Astrocyte (in vitro differentiated cells and primary cell): ENCODE data around the gene INPP4B. TPM values are rescaled to one million over a fixed set of nuclear protein-coding genes. Genes with fewer than 3 reads are reported as not detected.

Experiments
- DNase-seq: peaks from one replicate; pipeline ENCODE4 v3.0.0-alpha.2; 2010; ENCODE audit warnings: low read depth
- FAIRE-seq: peaks from 2 replicates; lab custom pipeline; 2011; peaks lifted over from hg19 to GRCh38; lab: Jason Lieb, UNC
- H2AFZ ChIP-seq: 2 replicates; pipeline ENCODE4 v1.6.0; 2012; ENCODE audit warnings: low read depth, low read length, inconsistent platforms
- H3K27ac ChIP-seq: 2 replicates; pipeline ENCODE4 v1.5.1; 2011; ENCODE audit warnings: low read depth, low read length, inconsistent platforms
- H3K27me3 ChIP-seq: 2 replicates; pipeline ENCODE4 v1.6.0; 2011; ENCODE audit warnings: low read length, inconsistent platforms; ENCODE audit not compliant: insufficient read depth
- H3K36me3 ChIP-seq: 2 replicates; pipeline ENCODE4 v1.5.1; 2011; ENCODE audit warnings: low read length, inconsistent platforms; ENCODE audit not compliant: insufficient read depth
- H3K4me1 ChIP-seq: 2 replicates; pipeline ENCODE4 v1.5.1; 2011; ENCODE audit warnings: low read length, inconsistent platforms; ENCODE audit not compliant: insufficient read depth
- H3K4me2 ChIP-seq: 2 replicates; pipeline ENCODE4 v1.6.0; 2012; ENCODE audit warnings: low read length, inconsistent platforms
- H3K4me3 ChIP-seq: 2 replicates; pipeline ENCODE4 v1.5.1; 2011; ENCODE audit warnings: low read depth, mild to moderate bottlenecking, low read length, inconsistent platforms; ENCODE audit not compliant: insufficient read depth
- H3K79me2 ChIP-seq: 2 replicates; pipeline ENCODE4 v1.6.0; 2012; ENCODE audit warnings: mild to moderate bottlenecking, low read length, inconsistent platforms; ENCODE audit not compliant: insufficient read depth
- H3K9ac ChIP-seq: 2 replicates; pipeline ENCODE4 v1.6.0; 2012; ENCODE audit warnings: mild to moderate bottlenecking, low read length, inconsistent platforms
- H3K9me3 ChIP-seq: 2 replicates; pipeline ENCODE4 v1.5.1; 2012; ENCODE audit warnings: low read depth, mild to moderate bottlenecking, low read length, inconsistent platforms; ENCODE audit not compliant: insufficient read depth
- H4K20me1 ChIP-seq: 2 replicates; pipeline ENCODE4 v1.6.0; 2012; ENCODE audit warnings: low read length, inconsistent platforms; ENCODE audit not compliant: insufficient read depth
- H3K27ac Mint-ChIP-seq: one replicate; pipeline ENCODE4 v1.8.0; 2021; ENCODE audit warnings: mild to moderate bottlenecking, mixed read lengths; ENCODE audit not compliant: unreplicated experiment
- H3K27me3 Mint-ChIP-seq: one replicate; pipeline ENCODE4 v1.8.0; 2021; ENCODE audit warnings: low read depth, mixed read lengths; ENCODE audit not compliant: unreplicated experiment
- H3K36me3 Mint-ChIP-seq: one replicate; pipeline ENCODE4 v1.8.0; 2021; ENCODE audit warnings: low read depth, mixed read lengths; ENCODE audit not compliant: unreplicated experiment
- H3K4me1 Mint-ChIP-seq: one replicate; pipeline ENCODE4 v1.8.0; 2021; ENCODE audit warnings: low read depth, mixed read lengths; ENCODE audit not compliant: unreplicated experiment
- H3K4me3 Mint-ChIP-seq: one replicate; pipeline ENCODE4 v1.8.0; 2021; ENCODE audit warnings: mild to moderate bottlenecking, moderate library complexity, mixed read lengths; ENCODE audit not compliant: unreplicated experiment
- H3K9me3 Mint-ChIP-seq: one replicate; pipeline ENCODE4 v1.8.0; 2021; ENCODE audit warnings: mild to moderate bottlenecking, mixed read lengths; ENCODE audit not compliant: unreplicated experiment
- EZH2 ChIP-seq: IDR thresholded peaks from 2 replicates; pipeline ENCODE4 v1.6.1; 2012; ENCODE audit warnings: mild to moderate bottlenecking, low read length, inconsistent platforms; ENCODE audit not compliant: insufficient read depth
- total RNA-seq: library from RNA; stranded (reverse); gene quantifications from 2 replicates; pipeline ENCODE4 v1.2.1, GENCODE V29; 2021
- TF ChIP-seq, protein P1 (sequence below): IDR thresholded peaks from 2 replicates; pipeline ENCODE4 v1.5.1; 2011; ENCODE audit warnings: low read depth, mild to moderate bottlenecking, inconsistent platforms, low read length, moderate library complexity; ENCODE audit not compliant: insufficient read depth

Gene INPP4B
- total RNA-seq, 1 donor from 2014 or later, result 2.8 TPM

DNA sequence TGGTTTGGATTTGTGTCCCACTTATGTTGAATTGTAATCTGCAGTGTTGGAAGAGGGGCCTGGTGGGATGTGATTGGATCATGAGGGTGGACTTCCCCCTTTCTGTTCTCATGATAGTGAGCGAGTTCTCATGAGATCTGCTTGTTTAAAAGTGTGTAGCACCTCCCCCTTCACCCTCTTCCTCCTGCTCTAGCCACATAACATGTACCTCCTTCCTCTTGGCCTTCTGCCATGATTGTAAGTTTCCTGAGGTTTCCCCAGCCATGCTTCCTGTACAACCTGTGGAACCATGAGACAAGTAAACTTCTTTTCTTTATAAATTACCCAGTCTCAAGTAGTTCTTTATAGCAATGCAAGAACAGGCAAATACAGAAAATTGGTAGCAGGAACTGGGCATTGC lies 138.7 kb downstream of the INPP4B start:
- no peaks in the 10 kb centered on the region for H3K79me2 ChIP-seq
- Mint-ChIP-seq H3K4me1 (no peaks in the 10 kb centered on the region), H3K4me3 (no peak overlapping the region), H3K27me3 (peaks cover 5% of the 10 kb centered on the region), H3K27ac (no peak overlapping the region), H3K9me3 (no peaks in the 10 kb centered on the region), H3K36me3 (no peaks in the 10 kb centered on the region)
- H4K20me1 ChIP-seq, result no peaks in the 10 kb centered on the region
- TF ChIP-seq, protein P1, sequence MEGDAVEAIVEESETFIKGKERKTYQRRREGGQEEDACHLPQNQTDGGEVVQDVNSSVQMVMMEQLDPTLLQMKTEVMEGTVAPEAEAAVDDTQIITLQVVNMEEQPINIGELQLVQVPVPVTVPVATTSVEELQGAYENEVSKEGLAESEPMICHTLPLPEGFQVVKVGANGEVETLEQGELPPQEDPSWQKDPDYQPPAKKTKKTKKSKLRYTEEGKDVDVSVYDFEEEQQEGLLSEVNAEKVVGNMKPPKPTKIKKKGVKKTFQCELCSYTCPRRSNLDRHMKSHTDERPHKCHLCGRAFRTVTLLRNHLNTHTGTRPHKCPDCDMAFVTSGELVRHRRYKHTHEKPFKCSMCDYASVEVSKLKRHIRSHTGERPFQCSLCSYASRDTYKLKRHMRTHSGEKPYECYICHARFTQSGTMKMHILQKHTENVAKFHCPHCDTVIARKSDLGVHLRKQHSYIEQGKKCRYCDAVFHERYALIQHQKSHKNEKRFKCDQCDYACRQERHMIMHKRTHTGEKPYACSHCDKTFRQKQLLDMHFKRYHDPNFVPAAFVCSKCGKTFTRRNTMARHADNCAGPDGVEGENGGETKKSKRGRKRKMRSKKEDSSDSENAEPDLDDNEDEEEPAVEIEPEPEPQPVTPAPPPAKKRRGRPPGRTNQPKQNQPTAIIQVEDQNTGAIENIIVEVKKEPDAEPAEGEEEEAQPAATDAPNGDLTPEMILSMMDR, result no peak
- no peak for TF ChIP-seq EZH2
- DNase-seq (no peak), FAIRE-seq (no peak)
- H3K4me2 ChIP-seq, result no peak overlapping the region
- no peaks in the 10 kb centered on the region for H3K4me1 ChIP-seq
- no peak overlapping the region for H3K9ac ChIP-seq
- no peaks in the 10 kb centered on the region for H3K27me3 ChIP-seq
- H3K36me3 ChIP-seq, result no peaks in the 10 kb centered on the region
- no peaks in the 10 kb centered on the region for H3K9me3 ChIP-seq
- H3K4me3 ChIP-seq, result no peak overlapping the region
- no peak overlapping the region for H2AFZ ChIP-seq
- H3K27ac ChIP-seq, result no peak overlapping the region

DNA sequence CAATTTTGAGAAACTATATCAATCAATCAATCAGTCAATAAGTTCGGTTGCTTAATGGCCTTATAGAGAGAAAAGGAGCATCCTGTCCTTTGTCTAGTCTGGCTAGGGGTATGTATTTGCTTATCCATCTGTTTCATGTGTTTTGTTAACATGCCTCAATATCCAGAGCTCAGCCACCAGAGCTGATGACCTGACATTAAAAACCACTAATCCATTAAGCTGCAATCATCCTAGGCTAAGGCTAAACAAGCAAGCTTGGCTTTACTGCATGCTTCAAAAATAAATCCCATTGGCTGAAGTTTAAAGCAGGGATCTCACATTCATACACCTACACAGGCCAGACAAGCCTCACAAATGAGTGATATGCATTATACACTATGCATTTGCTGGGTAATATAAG lies 139.7 kb downstream of the INPP4B start:
- Histone ChIP-seq H2AFZ (no peak overlapping the region), H3K9me3 (no peaks in the 10 kb centered on the region), H3K27me3 (no peaks in the 10 kb centered on the region), H3K27ac (no peak overlapping the region), H4K20me1 (no peaks in the 10 kb centered on the region), H3K4me2 (no peak overlapping the region), H3K4me3 (no peak overlapping the region), H3K36me3 (no peaks in the 10 kb centered on the region), H3K79me2 (no peaks in the 10 kb centered on the region), H3K9ac (no peak overlapping the region), H3K4me1 (no peaks in the 10 kb centered on the region)
- H3K4me1 Mint-ChIP-seq, result no peaks in the 10 kb centered on the region
- no peaks in the 10 kb centered on the region for H3K9me3 Mint-ChIP-seq
- peaks cover 5% of the 10 kb centered on the region for H3K27me3 Mint-ChIP-seq
- no peaks in the 10 kb centered on the region for H3K36me3 Mint-ChIP-seq
- TF ChIP-seq, protein P1, result no peak
- no peak for TF ChIP-seq EZH2
- no peak overlapping the region for H3K4me3 Mint-ChIP-seq
- H3K27ac Mint-ChIP-seq, result no peak overlapping the region
- DNase-seq, result no peak
- FAIRE-seq, result no peak

DNA sequence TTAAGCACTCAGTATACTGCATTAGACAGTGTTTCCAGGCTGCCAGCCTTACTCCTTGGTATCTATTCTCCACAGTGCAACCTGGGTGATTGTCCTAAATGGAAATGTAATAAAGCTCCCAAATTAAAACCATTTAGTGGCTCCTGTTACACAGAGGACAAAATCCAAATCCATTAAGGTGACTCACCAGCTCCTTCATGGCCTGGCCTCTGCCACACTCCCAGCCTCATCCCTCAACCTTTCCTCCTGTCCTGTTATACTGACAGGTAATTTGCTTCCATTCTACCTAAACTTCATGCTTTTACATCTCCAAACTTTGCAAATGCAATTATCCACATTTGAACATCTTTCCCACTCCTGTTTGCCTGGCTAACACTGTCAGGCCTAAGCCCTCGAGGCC lies 140.3 kb downstream of the INPP4B start:
- Mint-ChIP-seq H3K9me3 (no peaks in the 10 kb centered on the region), H3K36me3 (no peaks in the 10 kb centered on the region), H3K27ac (no peak overlapping the region), H3K4me1 (no peaks in the 10 kb centered on the region), H3K27me3 (peaks cover 5% of the 10 kb centered on the region), H3K4me3 (no peak overlapping the region)
- DNase-seq (no peak), FAIRE-seq (no peak)
- Histone ChIP-seq H3K36me3 (no peaks in the 10 kb centered on the region), H3K9me3 (no peaks in the 10 kb centered on the region), H3K4me1 (no peaks in the 10 kb centered on the region), H3K27ac (no peak overlapping the region), H3K27me3 (no peaks in the 10 kb centered on the region), H3K9ac (no peak overlapping the region), H3K79me2 (no peaks in the 10 kb centered on the region), H3K4me2 (no peak overlapping the region), H4K20me1 (no peaks in the 10 kb centered on the region), H2AFZ (no peak overlapping the region), H3K4me3 (no peak overlapping the region)
- no peak for TF ChIP-seq EZH2
- TF ChIP-seq, protein P1, result no peak
